Upper lobe of right lung (tissue), 1 donor: ENCODE measurements around the gene BRSK2. TPM values are rescaled to one million over a fixed set of nuclear protein-coding genes. Genes with fewer than 3 reads are reported as not detected.

Experiments used
- ATAC-seq: fragments of 200-7000 bp; cut with Tn5 transposase; one replicate; pipeline ENCODE4 v1.9.1; 2020; ENCODE audit warnings: mild to moderate bottlenecking, moderate library complexity
- DNase-seq: peaks from one replicate; pipeline ENCODE4 v3.0.0-alpha.2; 2020
- H3K27ac ChIP-seq: fragments of 200-600 bp; one replicate; pipeline ENCODE4 v1.8.0; 2022
- H3K27me3 ChIP-seq: fragments of 200-600 bp; one replicate; pipeline ENCODE4 v1.8.0; 2022; ENCODE audit warnings: mild to moderate bottlenecking
- H3K36me3 ChIP-seq: fragments of 200-600 bp; one replicate; pipeline ENCODE4 v1.8.0; 2022
- H3K4me1 ChIP-seq: fragments of 200-600 bp; one replicate; pipeline ENCODE4 v1.8.0; 2022
- H3K4me3 ChIP-seq: fragments of 200-600 bp; one replicate; pipeline ENCODE4 v1.8.0; 2022; ENCODE audit warnings: mild to moderate bottlenecking
- H3K9me3 ChIP-seq: fragments of 200-600 bp; one replicate; pipeline ENCODE4 v1.8.0; 2022
- intact Hi-C: fragments of 100-400 bp; cut with DNase I; formaldehyde crosslinking; loops from one replicate; pipeline ENCODE4 v1.11.0; 2022
- total RNA-seq: library from RNA; stranded (reverse); fragmentation: NEBNext Ultra II Directional; extraction: Animal tissue kit (Norgen Biotek cat#: 25700); gene quantifications from one replicate; pipeline ENCODE4 v1.2.1, GENCODE V29; 2021
- TF ChIP-seq, protein P1 (sequence below): fragments of 200-600 bp; IDR thresholded peaks from one replicate; pipeline ENCODE4 v1.8.0; 2022; ENCODE audit warnings: antibody characterized with exemption
- donor health status: DM: no; HTN: yes; CAD: no; lungs with severe emphysema.

Gene BRSK2
- total RNA-seq, 1 donor from 2014 or later: 0.26 TPM

DNA sequence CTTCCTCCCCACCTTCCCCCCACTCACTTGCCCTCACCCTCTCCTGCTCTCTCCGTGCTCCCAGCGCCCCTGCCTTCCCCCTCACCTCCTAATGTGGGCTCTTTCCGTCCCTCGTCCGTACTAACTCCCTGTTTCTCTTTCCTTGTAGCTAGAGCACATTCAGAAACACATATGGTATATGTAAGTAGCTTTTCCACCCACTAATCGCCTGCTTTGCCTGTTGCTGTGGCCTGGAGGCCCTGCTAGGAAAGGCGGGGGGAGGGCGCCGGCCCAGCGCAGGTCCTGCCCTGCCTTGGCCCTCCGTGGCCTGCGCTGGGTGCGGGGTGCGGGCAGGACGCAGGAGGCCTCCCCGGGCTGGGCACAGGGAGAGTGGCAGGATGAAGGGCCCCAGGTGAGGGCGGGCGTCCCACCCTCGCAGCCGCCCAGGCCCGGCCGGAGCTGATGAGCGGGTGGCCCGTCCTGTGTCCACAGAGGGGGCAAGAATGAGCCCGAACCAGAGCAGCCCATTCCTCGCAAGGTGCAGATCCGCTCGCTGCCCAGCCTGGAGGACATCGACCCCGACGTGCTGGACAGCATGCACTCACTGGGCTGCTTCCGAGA, 55.2 kb downstream of the BRSK2 start:
- DNase-seq (no peak), ATAC-seq (no peak)
- intact Hi-C loops: no loop called here
- H3K27me3 ChIP-seq: peaks cover 44% of the 10 kb centered on the region
- H3K36me3 ChIP-seq: no peaks in the 10 kb centered on the region
- H3K4me1 ChIP-seq: no peaks in the 10 kb centered on the region
- H3K4me3 ChIP-seq: no peak overlapping the region
- no peak overlapping the region for H3K27ac ChIP-seq
- TF ChIP-seq, protein P1, sequence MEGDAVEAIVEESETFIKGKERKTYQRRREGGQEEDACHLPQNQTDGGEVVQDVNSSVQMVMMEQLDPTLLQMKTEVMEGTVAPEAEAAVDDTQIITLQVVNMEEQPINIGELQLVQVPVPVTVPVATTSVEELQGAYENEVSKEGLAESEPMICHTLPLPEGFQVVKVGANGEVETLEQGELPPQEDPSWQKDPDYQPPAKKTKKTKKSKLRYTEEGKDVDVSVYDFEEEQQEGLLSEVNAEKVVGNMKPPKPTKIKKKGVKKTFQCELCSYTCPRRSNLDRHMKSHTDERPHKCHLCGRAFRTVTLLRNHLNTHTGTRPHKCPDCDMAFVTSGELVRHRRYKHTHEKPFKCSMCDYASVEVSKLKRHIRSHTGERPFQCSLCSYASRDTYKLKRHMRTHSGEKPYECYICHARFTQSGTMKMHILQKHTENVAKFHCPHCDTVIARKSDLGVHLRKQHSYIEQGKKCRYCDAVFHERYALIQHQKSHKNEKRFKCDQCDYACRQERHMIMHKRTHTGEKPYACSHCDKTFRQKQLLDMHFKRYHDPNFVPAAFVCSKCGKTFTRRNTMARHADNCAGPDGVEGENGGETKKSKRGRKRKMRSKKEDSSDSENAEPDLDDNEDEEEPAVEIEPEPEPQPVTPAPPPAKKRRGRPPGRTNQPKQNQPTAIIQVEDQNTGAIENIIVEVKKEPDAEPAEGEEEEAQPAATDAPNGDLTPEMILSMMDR: no peak
- no peaks in the 10 kb centered on the region for H3K9me3 ChIP-seq

DNA sequence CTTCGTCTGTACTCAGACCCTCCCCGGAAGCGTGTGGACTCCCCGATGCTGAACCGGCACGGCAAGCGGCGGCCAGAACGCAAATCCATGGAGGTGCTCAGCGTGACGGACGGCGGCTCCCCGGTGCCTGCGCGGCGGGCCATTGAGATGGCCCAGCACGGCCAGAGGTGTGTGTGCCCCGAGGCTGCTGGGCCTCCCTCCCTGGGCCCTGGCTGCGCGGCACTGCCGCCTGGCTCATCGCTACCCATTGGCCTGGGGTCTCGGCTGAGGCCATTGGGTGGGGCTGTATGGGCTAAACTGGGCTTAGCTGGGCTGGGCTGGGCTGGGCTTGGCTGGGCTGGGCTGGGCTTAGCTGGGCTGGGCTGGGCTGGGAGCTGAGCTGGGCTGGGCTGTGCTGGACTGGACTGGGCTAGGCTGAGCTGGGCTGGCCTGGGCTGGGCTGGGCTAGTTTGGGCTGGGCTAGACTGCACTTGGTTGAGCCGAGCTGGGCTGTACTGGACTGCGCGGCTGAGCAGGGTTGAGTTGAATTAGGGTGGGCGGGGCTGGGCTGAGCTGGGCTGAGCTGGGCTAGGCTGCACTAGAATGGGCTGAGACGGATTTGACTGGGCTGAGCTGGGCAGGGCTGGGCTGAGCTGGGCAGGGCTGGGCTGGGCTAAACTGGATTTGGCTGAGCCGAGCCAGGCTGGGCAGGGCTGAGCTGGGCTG, 56.2 kb downstream of the BRSK2 start:
- DNase-seq (no peak), ATAC-seq (no peak)
- H3K9me3 ChIP-seq: no peaks in the 10 kb centered on the region
- no peaks in the 10 kb centered on the region for H3K36me3 ChIP-seq
- peaks cover 42% of the 10 kb centered on the region for H3K27me3 ChIP-seq
- H3K4me3 ChIP-seq: no peak overlapping the region
- TF ChIP-seq, protein P1: no peak
- H3K27ac ChIP-seq: no peak overlapping the region
- no peaks in the 10 kb centered on the region for H3K4me1 ChIP-seq
- intact Hi-C loops: no loop called here

DNA sequence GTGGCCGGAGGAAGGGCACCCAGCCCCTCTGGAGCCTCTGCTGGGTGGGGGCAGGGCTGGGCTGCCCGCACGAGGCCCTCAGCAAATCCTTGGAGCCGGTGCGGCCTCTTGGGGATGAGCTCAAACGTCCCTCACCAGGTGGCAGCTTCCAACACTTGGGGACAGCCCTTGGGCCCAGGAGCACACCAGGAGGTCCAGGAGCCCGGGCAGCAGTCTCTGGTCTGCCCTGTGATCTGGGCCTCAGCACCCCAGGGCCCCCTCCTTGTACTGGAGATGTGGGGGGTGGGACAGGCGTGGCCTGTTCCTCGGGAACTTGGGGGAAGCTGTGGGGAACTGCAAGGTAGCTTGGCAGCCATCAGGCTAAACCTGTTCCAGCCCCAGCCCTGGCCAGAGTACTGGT, 56.9 kb downstream of the BRSK2 start:
- Histone ChIP-seq H3K4me3 (no peak overlapping the region), H3K36me3 (no peaks in the 10 kb centered on the region), H3K27me3 (peaks cover 50% of the 10 kb centered on the region), H3K9me3 (no peaks in the 10 kb centered on the region), H3K4me1 (no peaks in the 10 kb centered on the region), H3K27ac (no peak overlapping the region)
- TF ChIP-seq, protein P1: no peak
- DNase-seq: no peak
- no peak for ATAC-seq
- intact Hi-C loops: no loop called here

DNA sequence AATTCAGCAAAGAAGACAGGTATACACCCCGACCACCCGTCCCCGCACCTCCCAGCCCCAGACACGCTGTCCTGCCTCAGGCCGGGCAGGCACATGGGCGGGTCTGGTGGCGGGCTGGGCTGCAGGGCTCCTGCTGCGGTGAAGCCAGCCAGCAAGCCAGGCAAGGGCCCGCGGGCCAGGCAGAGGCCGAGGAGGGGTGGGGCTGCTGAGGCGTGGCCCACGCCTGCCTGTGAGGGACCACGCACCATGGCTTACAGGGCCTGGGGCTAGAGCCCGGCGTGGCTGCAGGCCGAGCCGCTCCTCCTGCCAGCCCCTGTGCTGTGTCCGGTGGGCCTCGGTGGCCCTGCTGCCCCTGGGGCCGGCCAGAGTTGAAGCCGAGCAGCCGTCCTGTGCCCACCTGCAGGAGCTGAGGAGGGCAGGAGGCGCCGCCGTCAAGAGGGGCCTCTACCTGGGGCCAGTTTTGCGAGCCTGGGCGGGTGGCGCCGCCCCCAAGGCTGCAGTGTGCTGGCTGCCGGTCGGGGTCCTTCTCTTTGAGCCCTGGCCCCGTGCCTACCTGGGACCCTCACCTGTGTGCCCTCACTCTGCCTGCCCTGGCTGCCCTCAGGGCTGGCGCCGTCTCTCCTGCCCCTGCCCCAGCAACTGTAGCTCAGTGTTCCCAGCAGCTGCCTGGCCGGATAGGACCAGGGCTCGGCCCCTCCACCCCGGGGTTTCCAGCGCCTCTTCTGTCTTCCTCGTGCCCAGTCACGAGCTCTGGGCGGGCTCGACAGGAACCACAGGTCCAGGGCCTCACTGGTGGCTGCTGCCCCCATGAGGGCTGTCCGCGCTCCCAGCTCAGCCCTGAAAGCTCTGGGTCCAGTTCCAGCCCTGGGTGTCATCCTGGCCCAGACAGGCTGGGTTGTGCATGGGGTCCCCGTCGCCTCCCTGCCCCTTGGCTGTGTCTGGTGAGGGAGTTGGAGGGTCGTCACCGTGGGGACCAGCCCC, 58.4 kb downstream of the BRSK2 start:
- no peak for ATAC-seq
- intact Hi-C loops: no loop called here
- no peak overlapping the region for H3K27ac ChIP-seq
- no peak for DNase-seq
- no peaks in the 10 kb centered on the region for H3K36me3 ChIP-seq
- peaks cover 46% of the 10 kb centered on the region for H3K27me3 ChIP-seq
- no peak overlapping the region for H3K4me3 ChIP-seq
- no peaks in the 10 kb centered on the region for H3K4me1 ChIP-seq
- TF ChIP-seq, protein P1: no peak
- H3K9me3 ChIP-seq: no peaks in the 10 kb centered on the region

DNA sequence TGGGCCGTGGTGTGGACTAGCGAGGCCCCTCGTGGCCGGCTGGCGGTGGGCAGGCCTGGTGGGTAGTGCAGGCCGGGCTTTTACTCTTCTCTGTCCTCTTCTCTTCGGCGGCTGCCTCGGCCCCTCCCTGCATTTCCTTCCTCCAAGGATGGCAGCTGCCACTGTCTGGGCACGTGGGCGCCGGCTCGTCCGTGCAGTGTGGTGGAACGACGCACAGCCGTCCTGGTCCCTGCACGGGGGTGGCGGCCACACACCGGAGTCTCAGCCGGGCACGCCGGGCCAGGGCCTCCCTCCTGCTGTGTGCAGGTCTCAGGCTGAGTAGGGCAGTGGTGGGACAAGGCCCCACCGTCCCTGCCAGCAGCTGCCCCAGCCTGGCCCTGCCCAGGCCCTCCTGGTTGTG, 59.1 kb downstream of the BRSK2 start:
- H3K9me3 ChIP-seq: no peaks in the 10 kb centered on the region
- H3K27me3 ChIP-seq: peaks cover 44% of the 10 kb centered on the region
- DNase-seq (no peak), ATAC-seq (no peak)
- intact Hi-C loops: no loop called here
- H3K4me3 ChIP-seq: no peak overlapping the region
- no peaks in the 10 kb centered on the region for H3K36me3 ChIP-seq
- no peak overlapping the region for H3K27ac ChIP-seq
- TF ChIP-seq, protein P1: no peak
- no peaks in the 10 kb centered on the region for H3K4me1 ChIP-seq
